ENCODE results near the gene IGSF22.
A peak's percentile ranks its signal among the peaks of the same experiment; 100 is the strongest.
"Not testable (repeated sequence)": the region's sequence is repeated elsewhere in the genome, so short reads cannot be mapped to it uniquely, and the experiment has no call there.

Gene IGSF22

DNA sequence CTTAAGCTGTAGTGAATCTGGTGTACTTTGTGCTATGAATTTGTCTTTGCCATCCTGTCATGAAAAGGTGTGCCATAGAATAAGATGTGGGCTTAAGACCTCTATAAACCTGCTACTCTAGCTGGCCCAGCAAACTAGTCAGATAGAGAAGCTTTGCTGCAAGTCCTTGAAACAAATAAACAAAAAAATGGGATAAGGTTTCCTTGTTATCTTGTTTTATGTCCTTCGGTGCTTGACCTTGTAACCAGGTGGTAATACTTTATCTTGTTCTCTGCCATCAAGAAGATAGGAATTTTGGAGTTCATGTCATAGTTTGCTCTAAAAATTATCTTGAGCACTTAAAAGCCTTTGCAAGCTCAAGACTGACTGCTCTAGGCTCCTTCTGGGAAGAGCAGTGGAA, 41.7 kb downstream of the IGSF22 start:
- no peak overlapping the region for H3K4me3 ChIP-seq (replicated peaks in 1 of 2; ENCODE audit: low read depth in 2 of 2, low read length in 2 of 2)
- TF ChIP-seq, protein P1, sequence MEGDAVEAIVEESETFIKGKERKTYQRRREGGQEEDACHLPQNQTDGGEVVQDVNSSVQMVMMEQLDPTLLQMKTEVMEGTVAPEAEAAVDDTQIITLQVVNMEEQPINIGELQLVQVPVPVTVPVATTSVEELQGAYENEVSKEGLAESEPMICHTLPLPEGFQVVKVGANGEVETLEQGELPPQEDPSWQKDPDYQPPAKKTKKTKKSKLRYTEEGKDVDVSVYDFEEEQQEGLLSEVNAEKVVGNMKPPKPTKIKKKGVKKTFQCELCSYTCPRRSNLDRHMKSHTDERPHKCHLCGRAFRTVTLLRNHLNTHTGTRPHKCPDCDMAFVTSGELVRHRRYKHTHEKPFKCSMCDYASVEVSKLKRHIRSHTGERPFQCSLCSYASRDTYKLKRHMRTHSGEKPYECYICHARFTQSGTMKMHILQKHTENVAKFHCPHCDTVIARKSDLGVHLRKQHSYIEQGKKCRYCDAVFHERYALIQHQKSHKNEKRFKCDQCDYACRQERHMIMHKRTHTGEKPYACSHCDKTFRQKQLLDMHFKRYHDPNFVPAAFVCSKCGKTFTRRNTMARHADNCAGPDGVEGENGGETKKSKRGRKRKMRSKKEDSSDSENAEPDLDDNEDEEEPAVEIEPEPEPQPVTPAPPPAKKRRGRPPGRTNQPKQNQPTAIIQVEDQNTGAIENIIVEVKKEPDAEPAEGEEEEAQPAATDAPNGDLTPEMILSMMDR (IDR thresholded peaks at IDR 0.05; ENCODE audit: low read depth, low read length): no peak
- no peak for DNase-seq (ENCODE audit: low read depth in 2 of 2)

DNA sequence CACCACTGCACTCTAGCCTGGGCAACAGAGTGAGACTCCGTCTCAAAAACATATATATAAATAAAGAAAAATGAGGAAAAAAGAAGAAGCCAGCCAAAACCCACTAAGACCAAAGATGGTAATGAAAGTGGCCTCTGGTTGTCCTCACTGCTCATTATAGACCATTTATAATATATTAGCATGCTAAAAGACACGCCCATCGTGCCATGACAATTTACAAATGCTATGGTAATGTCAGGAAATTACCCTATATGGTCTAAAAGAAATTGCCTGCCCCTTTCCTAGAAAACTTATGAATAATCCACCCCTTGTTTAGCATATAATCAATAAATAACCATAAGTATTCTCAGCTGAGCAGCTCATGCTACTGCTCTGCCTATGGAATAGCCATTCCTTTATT, 43.5 kb downstream of the IGSF22 start:
- TF ChIP-seq, protein P1 (IDR thresholded peaks at IDR 0.05; ENCODE audit: low read depth, low read length): no peak
- H3K4me3 ChIP-seq (replicated peaks in 1 of 2; ENCODE audit: low read depth in 2 of 2, low read length in 2 of 2): no peak overlapping the region
- DNase-seq (ENCODE audit: low read depth in 2 of 2): no peak

DNA sequence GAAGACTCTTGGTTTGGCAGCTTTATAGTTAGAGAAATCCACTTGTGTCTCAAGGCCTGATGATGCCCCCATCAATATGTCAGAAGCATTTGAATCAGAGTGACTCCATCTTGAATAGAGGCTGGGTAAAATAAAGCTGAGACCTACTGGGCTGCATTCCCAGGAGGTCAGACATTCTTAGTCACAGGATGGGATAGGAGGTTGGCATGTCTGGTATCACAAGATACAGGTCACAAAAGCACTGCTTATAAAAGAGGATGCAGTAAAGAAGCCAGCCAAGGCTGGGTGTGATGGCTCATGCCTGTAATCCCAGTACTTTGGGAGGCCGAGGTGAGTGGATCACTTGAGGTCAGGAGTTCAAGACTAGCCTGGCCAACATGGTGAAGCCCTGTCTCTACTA, 44.0 kb downstream of the IGSF22 start:
- not testable (repeated sequence) for H3K4me3 ChIP-seq (replicated peaks in 1 of 2; ENCODE audit: low read depth in 2 of 2, low read length in 2 of 2); DNase-seq (ENCODE audit: low read depth in 2 of 2)

DNA sequence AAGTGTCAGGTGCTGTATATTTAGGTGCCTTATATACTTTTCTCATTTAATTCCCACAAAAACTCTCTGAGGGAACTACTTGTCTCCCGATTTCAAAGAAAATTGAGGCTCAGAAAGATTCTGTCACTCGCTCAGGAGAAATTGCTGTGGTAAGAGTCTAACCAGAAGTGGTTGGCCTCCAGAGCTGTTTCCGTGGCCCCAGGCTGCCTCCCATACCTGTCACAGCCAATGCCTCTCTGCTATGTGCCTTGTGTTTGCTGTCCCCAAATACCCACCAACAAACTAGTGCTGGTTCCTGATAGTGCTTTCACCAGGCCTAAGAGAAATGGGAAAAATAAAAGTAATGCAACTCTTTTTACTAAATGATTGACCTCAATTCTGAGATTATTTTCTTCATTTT, 48.4 kb downstream of the IGSF22 start:
- no peak for DNase-seq (ENCODE audit: low read depth in 2 of 2)
- no peak overlapping the region for H3K4me3 ChIP-seq (replicated peaks in 1 of 2; ENCODE audit: low read depth in 2 of 2, low read length in 2 of 2)
- TF ChIP-seq, protein P1 (IDR thresholded peaks at IDR 0.05; ENCODE audit: low read depth, low read length): no peak

DNA sequence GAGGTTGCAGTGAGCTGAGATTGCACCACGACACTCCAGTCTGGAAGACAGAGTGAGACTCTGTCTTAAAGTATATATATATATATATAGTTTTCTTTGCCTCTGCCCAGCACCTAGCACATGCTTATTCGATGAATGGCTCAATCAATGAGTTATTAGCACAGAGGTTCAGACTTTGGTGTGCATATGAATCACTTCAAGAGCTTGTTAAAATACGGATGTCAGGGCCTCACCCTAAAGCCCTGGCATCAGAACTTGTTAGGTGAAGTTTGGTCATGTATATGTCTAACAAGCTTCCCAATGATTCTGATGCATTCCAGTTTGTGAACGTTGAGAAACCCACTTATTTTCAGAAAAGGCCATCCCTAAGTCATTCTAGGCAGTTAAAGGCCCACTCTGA, 49.2 kb downstream of the IGSF22 start:
- no peak for DNase-seq (ENCODE audit: low read depth in 2 of 2)
- TF ChIP-seq, protein P1 (IDR thresholded peaks at IDR 0.05; ENCODE audit: low read depth, low read length): no peak
- no peak overlapping the region for H3K4me3 ChIP-seq (replicated peaks in 1 of 2; ENCODE audit: low read depth in 2 of 2, low read length in 2 of 2)

DNA sequence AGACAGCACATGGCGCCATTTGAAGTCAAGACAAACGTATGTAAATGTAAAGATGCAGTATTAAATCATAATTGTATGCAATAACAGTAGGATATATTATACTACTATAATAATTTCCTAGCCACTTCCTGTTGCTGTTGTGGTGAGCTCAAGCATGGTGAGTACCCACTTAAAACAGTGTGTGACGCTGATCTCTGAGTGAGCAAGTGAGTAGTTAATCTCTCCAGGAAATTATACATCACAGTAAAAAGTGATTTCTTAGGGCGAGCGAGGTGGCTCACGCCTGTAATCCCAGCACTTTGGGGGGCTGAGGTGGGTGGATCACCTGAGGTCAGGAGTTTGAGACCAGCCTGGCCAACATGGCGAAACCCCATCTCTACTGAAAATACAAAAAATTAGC, 53.8 kb downstream of the IGSF22 start:
- peak in 1 of 2 donors; percentile 8 for DNase-seq (ENCODE audit: low read depth in 2 of 2)
- H3K4me3 ChIP-seq (replicated peaks in 1 of 2; ENCODE audit: low read depth in 2 of 2, low read length in 2 of 2): not testable (repeated sequence)

DNA sequence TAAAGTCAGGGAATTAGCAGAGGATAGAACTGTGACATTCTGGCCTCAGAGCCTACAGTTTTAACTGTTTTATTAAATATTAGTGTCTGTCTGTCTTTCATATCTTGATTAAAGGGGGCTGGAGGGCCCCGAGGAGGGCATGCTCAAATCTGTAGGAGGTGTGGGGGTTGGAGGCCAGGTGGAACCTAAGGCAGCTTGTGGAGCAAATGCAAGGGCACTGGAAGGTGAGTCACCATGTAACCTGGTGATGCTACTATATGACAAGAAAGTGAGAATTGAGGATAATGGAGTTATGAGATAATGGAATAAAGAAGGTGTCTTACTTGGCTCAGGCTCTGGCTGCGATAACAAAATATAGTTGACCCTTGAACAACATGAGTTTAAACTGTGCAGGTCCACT, 54.7 kb downstream of the IGSF22 start:
- no peak overlapping the region for H3K4me3 ChIP-seq (replicated peaks in 1 of 2; ENCODE audit: low read depth in 2 of 2, low read length in 2 of 2)
- TF ChIP-seq, protein P1 (IDR thresholded peaks at IDR 0.05; ENCODE audit: low read depth, low read length): no peak
- no peak for DNase-seq (ENCODE audit: low read depth in 2 of 2)

DNA sequence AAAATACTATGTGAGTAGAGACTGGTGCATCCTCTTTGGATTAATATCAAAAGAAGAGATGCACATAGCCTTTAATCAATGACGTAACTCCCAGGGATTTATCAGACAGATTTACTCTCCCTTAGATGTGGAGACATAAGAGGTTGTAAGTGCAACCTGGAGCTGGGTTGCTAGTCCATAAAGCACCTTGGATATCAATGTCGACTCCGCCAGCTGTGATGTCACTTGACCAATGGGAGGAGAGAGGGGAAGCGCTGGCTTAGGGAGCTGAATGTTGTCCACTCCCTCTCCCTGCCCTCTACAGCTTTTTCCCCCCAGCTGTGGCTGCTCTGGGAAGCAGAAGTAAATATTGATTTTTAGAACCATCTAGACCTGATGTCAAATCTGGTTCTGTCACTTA, 56.3 kb downstream of the IGSF22 start:
- TF ChIP-seq, protein P1 (IDR thresholded peaks at IDR 0.05; ENCODE audit: low read depth, low read length): no peak
- no peak for DNase-seq (ENCODE audit: low read depth in 2 of 2)

More for the DNA sequence above, 56.3 kb downstream of the IGSF22 start:
- no peak overlapping the region for H3K4me3 ChIP-seq (replicated peaks in 1 of 2; ENCODE audit: low read depth in 2 of 2, low read length in 2 of 2)

All from cardiac fibroblast (primary cell).